Right cardiac atrium (tissue), 5 donors: ENCODE data around the gene KIF25. TPM values are rescaled to one million over a fixed set of nuclear protein-coding genes. Genes with fewer than 3 reads are reported as not detected.

Experiments
- ATAC-seq, 2 donors: fragments of 200-7000 bp; cut with Tn5 transposase; one replicate each; pipeline versions ENCODE4 v1.8.0 to v1.9.1; 2020; ENCODE audit warnings: moderate library complexity in 2 of 2, mild to moderate bottlenecking in 1 of 2
- DNase-seq, 3 donors: peaks; one replicate each; pipeline ENCODE4 v3.0.0-alpha.2; 2020
- H3K27ac ChIP-seq: one replicate; pipeline ENCODE4 v1.5.1; 2013; ENCODE audit warnings: mild to moderate bottlenecking, low read length, control low read depth, moderate library complexity
- H3K27me3 ChIP-seq: one replicate; pipeline ENCODE4 v1.6.1; 2013; ENCODE audit not compliant: control insufficient read depth, insufficient read depth
- H3K4me1 ChIP-seq: one replicate; pipeline ENCODE4 v1.6.1; 2013; ENCODE audit warnings: low read length; ENCODE audit not compliant: control insufficient read depth, insufficient read depth
- H3K4me3 ChIP-seq: one replicate; pipeline ENCODE4 v1.5.1; 2013; ENCODE audit warnings: low read length, control low read depth
- H3K9me3 ChIP-seq: one replicate; pipeline ENCODE4 v1.6.1; 2013; ENCODE audit warnings: low read length; ENCODE audit not compliant: control insufficient read depth
- WGBS: extraction: QIAGEN DNeasy Blood & Tissue Kit; methylation state at CpG from one replicate; pipeline ENCODE4 v1.1.7; 2013; 5-methylcytosine and 5-hydroxymethylcytosine counted together
- intact Hi-C, 4 donors: fragments of 100-400 bp; cut with DNase I; formaldehyde crosslinking; loops; one replicate each; pipeline versions ENCODE4 v1.11.0 to v1.14.0; 2022 to 2023
- polyA plus RNA-seq: library from polyadenylated mRNA; stranded (reverse); fragments of 200-250 nt; gene quantifications from one replicate; pipeline ENCODE4 v1.2.3, GENCODE V29; 2013
- total RNA-seq, 4 donors: library from RNA; stranded (reverse); fragmentation: NEBNext Ultra II Directional; extraction: Animal tissue kit (Norgen Biotek cat#: 25700); gene quantifications; one replicate each; pipeline ENCODE4 v1.2.1, GENCODE V29; 2021
- donor health status: healthy with polysubstance abuse.
- donor health status: DM: no; HTN: yes; CAD: no.
- donor health status: DM: no; HTN: no; CAD: no.
- donor health status: DM: no; HTN: yes; CAD: no; lungs with severe emphysema.
- donor health status: DM: yes; HTN: yes; CAD: no.

The KIF25 gene
- total and polyA plus RNA-seq, 5 donors = 0.25 to 0.29 TPM; not detected in 3

DNA sequence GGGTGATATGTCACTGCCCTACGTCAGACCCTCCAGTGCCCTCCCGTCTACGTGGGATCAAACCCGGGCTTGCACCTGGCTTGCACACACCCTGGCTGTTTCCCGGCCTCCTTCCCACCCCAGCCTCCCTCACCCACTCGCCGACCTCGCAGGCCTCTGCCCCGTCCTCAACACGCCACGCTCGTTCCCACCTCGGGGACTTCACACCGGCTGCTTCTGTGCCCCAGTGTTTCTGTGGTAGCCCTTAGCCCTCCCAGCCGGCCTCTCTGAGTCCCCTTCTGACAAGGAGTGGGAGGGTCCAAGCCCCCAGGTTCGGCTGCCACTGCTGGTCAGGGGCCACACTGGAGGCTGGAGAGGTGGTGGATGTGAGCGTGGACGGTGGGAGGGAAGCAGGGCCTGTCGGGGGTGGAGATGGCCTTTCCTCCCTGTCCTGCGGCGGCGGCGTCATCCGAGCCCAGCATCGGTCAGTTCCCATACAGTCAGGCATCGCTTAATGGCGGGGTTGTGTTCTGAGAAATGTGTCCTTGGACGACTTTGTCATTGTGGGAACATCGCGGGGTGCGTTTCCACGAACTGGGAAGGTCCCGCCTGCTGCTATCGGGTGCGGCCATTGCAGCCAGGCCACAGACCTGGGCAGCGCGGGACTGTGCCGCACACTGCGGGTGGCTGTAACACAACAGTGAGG lies 11.4 kb upstream of the KIF25 start:
- Histone ChIP-seq H3K4me1 (no peaks in the 10 kb centered on the region), H3K9me3 (no peaks in the 10 kb centered on the region), H3K4me3 (no peak overlapping the region), H3K27ac (no peak overlapping the region), H3K27me3 (no peaks in the 10 kb centered on the region)
- ATAC-seq (no peak), DNase-seq (peak in 1 of 3 donors; percentile 46)
- 95% methylated on average over 39 of the region's 39 CpGs for WGBS
- intact Hi-C loops = no loop called here

GRCh38 chr6:167987396-167988153 lies 9.9 kb upstream of the KIF25 start:
- no peaks in the 10 kb centered on the region for H3K27me3 ChIP-seq
- H3K4me3 ChIP-seq = no peak overlapping the region
- H3K27ac ChIP-seq = no peak overlapping the region
- ATAC-seq (no peak), DNase-seq (no peak)
- no peaks in the 10 kb centered on the region for H3K9me3 ChIP-seq
- WGBS = 85% methylated on average over 35 of the region's 35 CpGs
- no peaks in the 10 kb centered on the region for H3K4me1 ChIP-seq
- intact Hi-C loops = no loop called here

- 62% methylated on average over 5 of the region's 5 CpGs for WGBS
- no peaks in the 10 kb centered on the region for H3K4me1 ChIP-seq
- H3K27me3 ChIP-seq = no peaks in the 10 kb centered on the region
- no peak for DNase-seq
- no peak overlapping the region for H3K4me3 ChIP-seq
- no peaks in the 10 kb centered on the region for H3K9me3 ChIP-seq
- ATAC-seq = no peak
- intact Hi-C loops = no loop called here
- H3K27ac ChIP-seq = no peak overlapping the region
Measured at GRCh38 chr6:167988154-167988495, 9.3 kb upstream of the KIF25 start.

DNA sequence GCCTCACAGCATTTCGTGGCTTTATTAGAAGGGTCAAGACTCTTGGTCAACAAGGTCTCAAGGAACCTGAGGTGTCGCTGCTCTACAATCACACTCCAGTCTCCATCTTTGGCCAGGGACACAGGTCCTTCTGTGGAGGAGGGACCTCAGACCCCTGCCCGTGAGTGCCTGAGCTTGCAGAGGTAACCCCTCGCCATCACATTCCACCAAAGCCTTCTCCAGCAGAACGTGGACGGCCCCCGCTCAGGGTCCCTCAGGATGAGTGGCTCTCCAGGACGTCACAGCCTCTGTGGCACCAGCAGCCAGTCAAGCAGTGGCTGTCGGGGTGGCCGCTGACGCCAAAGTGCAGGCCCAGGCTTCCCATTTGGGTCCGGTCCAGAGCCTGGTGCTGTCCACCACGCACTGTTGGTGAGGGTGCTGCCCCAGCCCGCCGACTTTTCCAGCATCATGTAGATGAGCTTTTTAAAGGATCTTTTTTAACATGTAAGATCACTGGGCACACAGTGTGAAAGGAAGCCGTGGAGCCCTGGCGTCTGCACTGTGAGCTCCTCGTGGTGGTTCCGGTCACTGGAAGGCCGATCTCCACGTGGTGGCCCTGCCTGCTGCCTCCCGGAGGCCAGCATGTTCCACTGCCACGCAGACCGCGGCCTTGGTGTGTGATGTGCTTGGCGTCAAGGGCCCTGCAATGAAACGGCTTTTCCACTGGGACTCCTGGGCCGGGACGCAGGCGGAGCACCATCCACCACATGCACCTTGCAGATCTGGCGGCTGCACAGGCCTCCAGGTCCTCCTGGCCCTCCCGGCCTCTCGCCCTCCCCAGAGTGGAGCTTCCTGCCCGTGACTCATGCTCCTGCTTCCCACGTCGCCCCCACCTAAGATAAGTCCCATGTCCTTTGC lies 8.3 kb upstream of the KIF25 start:
- DNase-seq (no peak), ATAC-seq (no peak)
- Histone ChIP-seq H3K27me3 (no peaks in the 10 kb centered on the region), H3K4me3 (no peak overlapping the region), H3K4me1 (no peaks in the 10 kb centered on the region), H3K27ac (no peak overlapping the region), H3K9me3 (no peaks in the 10 kb centered on the region)
- intact Hi-C loops = no loop called here
- WGBS = 94% methylated on average over 36 of the region's 36 CpGs

- Histone ChIP-seq H3K27ac (no peak overlapping the region), H3K4me3 (no peak overlapping the region), H3K9me3 (no peaks in the 10 kb centered on the region), H3K4me1 (no peaks in the 10 kb centered on the region), H3K27me3 (no peaks in the 10 kb centered on the region)
- WGBS = 94% methylated on average over 75 of the region's 75 CpGs
- intact Hi-C loops = no loop called here
- ATAC-seq = peak in 1 of 2 donors; percentile 37
- no peak for DNase-seq
Measured at GRCh38 chr6:167990016-167990945, 7.2 kb upstream of the KIF25 start.

DNA sequence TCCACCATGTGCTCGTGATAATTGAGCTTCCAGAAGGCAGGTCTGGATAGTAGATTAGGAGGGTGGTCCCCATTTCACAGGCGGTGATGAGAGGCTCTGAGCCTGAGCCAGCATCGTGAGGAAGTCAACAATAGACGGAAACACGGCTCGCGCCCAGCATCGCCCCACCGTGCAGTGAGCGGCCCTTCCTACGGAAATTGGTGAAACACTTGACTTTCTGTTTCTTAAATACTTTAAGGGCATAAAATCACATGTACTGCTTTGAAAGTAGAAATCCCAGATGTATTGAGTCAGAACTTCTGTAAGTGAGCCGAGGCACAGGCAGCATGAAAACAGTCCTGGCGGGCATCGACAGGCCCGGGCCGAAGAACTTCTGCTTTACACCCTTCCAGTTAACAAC lies 4.3 kb upstream of the KIF25 start:
- H3K9me3 ChIP-seq = no peaks in the 10 kb centered on the region
- ATAC-seq (peak; percentile 81 to 95), DNase-seq (peak; percentile 69 to 81 (median 79))
- no peaks in the 10 kb centered on the region for H3K4me1 ChIP-seq
- H3K27me3 ChIP-seq = no peaks in the 10 kb centered on the region
- 70% methylated on average over 16 of the region's 16 CpGs for WGBS
- H3K4me3 ChIP-seq = no peak overlapping the region
- intact Hi-C loops = no loop called here
- no peak overlapping the region for H3K27ac ChIP-seq

- Histone ChIP-seq H3K4me1 (no peaks in the 10 kb centered on the region), H3K9me3 (no peaks in the 10 kb centered on the region), H3K27me3 (no peaks in the 10 kb centered on the region), H3K4me3 (no peak overlapping the region), H3K27ac (no peak overlapping the region)
- WGBS = 81% methylated on average over 11 of the region's 11 CpGs
- no peak for ATAC-seq
- intact Hi-C loops = no loop called here
- no peak for DNase-seq
Measured at GRCh38 chr6:167993831-167994230, 3.6 kb upstream of the KIF25 start.

DNA sequence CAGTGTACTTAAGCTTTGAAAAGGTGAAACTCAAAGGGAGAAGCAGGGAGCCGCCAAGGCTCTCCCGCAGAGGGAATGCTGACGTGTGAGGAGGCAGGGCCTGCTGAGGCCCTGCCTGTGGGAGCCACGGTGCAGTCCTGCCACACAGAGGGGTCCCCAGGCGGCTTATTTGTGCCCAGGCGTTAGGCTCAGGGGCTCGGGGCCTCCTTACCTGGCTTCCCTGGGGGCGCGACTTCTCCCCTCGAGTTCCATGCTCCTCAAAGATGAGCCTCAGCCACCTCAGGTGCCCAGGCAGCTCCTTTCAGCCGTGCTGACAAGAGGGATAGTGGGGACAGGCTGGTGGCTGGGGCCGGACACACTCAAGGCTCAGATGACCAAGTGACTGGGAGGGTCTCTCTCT lies 2.2 kb upstream of the KIF25 start:
- Histone ChIP-seq H3K4me1 (no peaks in the 10 kb centered on the region), H3K9me3 (no peaks in the 10 kb centered on the region), H3K27ac (no peak overlapping the region), H3K4me3 (no peak overlapping the region), H3K27me3 (no peaks in the 10 kb centered on the region)
- DNase-seq (no peak), ATAC-seq (no peak)
- intact Hi-C loops = no loop called here
- 91% methylated on average over 12 of the region's 12 CpGs for WGBS

DNA sequence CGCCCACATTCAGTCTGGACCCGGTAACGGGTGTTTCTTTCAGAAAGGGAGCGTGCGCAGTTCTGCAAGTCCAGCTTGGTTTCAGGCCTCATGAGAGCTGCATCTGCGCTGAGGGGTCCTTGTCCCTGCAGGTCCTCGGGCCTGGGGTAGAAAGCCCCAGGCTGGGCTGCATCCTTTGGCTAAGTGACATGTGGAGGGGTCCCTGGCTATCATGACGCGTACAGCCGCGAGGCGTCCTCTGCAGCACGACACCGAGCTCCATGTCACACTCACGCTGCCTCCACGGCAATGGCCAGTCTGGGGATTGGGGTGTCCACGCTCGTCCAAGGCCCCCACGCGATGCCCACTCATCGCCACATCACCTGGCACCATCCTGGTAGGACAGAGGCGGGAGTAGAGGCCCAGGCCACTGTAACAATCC lies 1.7 kb upstream of the KIF25 start:
- intact Hi-C loops = no loop called here
- Histone ChIP-seq H3K9me3 (no peaks in the 10 kb centered on the region), H3K4me1 (no peaks in the 10 kb centered on the region), H3K27ac (no peak overlapping the region), H3K4me3 (no peak overlapping the region), H3K27me3 (no peaks in the 10 kb centered on the region)
- no peak for DNase-seq
- 95% methylated on average over 22 of the region's 22 CpGs for WGBS
- ATAC-seq = no peak

- Histone ChIP-seq H3K27me3 (no peaks in the 10 kb centered on the region), H3K4me1 (no peaks in the 10 kb centered on the region), H3K27ac (no peak overlapping the region), H3K4me3 (no peak overlapping the region), H3K9me3 (no peaks in the 10 kb centered on the region)
- 81% methylated on average over 43 of the region's 43 CpGs for WGBS
- no peak for ATAC-seq
- DNase-seq = no peak
- intact Hi-C loops = no loop called here
Measured at GRCh38 chr6:167996424-167997199, 859 bp upstream of the KIF25 start.
